Endothelial cell of umbilical vein (primary cell): ENCODE data around the gene STAT4.

Source experiments
- CTCF ChIP-seq, 2 donors: IDR thresholded peaks; 1 replicate in 1 of 2; 2 replicates in 1 of 2; pipeline ENCODE4 v1.5.1; 2011; ENCODE audit warnings: low read length in 2 of 2, mild to moderate bottlenecking in 2 of 2, moderate library complexity in 2 of 2, control low read depth in 1 of 2, inconsistent platforms in 1 of 2, low read depth in 1 of 2; ENCODE audit not compliant: insufficient read depth in 1 of 2; ENCODE audit errors: extremely low read depth in 1 of 2
- JUN ChIP-seq: IDR thresholded peaks from 2 replicates; pipeline ENCODE4 v1.6.1; 2011; ENCODE audit warnings: borderline replicate concordance, low read depth; ENCODE audit not compliant: insufficient read length, insufficient read depth
- POLR2A ChIP-seq: IDR thresholded peaks from 2 replicates; pipeline ENCODE4 v1.6.1; 2012; ENCODE audit warnings: low read depth, mild to moderate bottlenecking, control low read depth, low read length

GRCh38 chr2:191012346-191012745 lies 138.4 kb downstream of the STAT4 start:
- no peak for TF ChIP-seq CTCF (IDR thresholded peaks at IDR 0.05; ENCODE audit: extremely low read depth in 1 of 2, insufficient read depth in 1 of 2, low read depth in 1 of 2, low read length in 2 of 2)
- no peak for TF ChIP-seq JUN
- no peak for TF ChIP-seq POLR2A
